Sigmoid colon (tissue), 7 donors: ENCODE data around the gene CACNA1C. TPM values are rescaled to one million over a fixed set of nuclear protein-coding genes. Genes with fewer than 3 reads are reported as not detected.
A peak's percentile ranks its signal among the peaks of the same experiment; 100 is the strongest.

Source experiments
- DNase-seq: peaks from one replicate; pipeline ENCODE4 v3.0.0-alpha.2; 2019
- H3K27ac ChIP-seq, 4 donors: fragments of 200-600 bp; sonication (generic); one replicate each; pipeline ENCODE4 v1.5.1; 2016 to 2019; ENCODE audit warnings: mild to moderate bottlenecking in 1 of 4
- H3K27me3 ChIP-seq, 3 donors: fragments of 200-600 bp; sonication (generic); one replicate each; pipeline ENCODE4 v1.5.1; 2019; ENCODE audit warnings: mild to moderate bottlenecking in 1 of 3
- H3K36me3 ChIP-seq, 4 donors: fragments of 200-600 bp; sonication (generic); one replicate each; pipeline ENCODE4 v1.5.1; 2016 to 2019
- H3K4me1 ChIP-seq, 4 donors: fragments of 200-600 bp; sonication (generic); one replicate each; pipeline ENCODE4 v1.5.1; 2017 to 2019
- H3K4me3 ChIP-seq, 4 donors: fragments of 200-600 bp; sonication (generic); one replicate each; pipeline ENCODE4 v1.5.1; 2017 to 2019; ENCODE audit warnings: mild to moderate bottlenecking in 2 of 4, moderate library complexity in 1 of 4
- H3K9me3 ChIP-seq, 4 donors: fragments of 200-600 bp in 3 of 4; sonication (generic) in 3 of 4; one replicate each; pipeline versions ENCODE4 v1.5.1 to v1.6.1; 2013 to 2019
- EP300 ChIP-seq, 4 donors: sonication (generic); formaldehyde crosslinking; IDR thresholded peaks; one replicate each; pipeline ENCODE4 v1.6.1; 2017; ENCODE audit warnings: antibody characterized with exemption in 4 of 4
- POLR2A ChIP-seq, 2 donors: fragments of 450-650 bp; IDR thresholded peaks; one replicate each; pipeline ENCODE4 v1.6.1; 2016; ENCODE audit warnings: antibody characterized with exemption in 2 of 2, mild to moderate bottlenecking in 2 of 2, moderate library complexity in 2 of 2
- POLR2AphosphoS5 ChIP-seq, 4 donors: sonication (generic); formaldehyde crosslinking; IDR thresholded peaks; one replicate each; pipeline ENCODE4 v1.6.1; 2017; ENCODE audit warnings: antibody characterized with exemption in 4 of 4
- WGBS, 2 donors: extraction: QIAGEN DNeasy Blood & Tissue Kit; methylation state at CpG; one replicate each; pipeline ENCODE4 v1.1.7; 2013; 5-methylcytosine and 5-hydroxymethylcytosine counted together
- intact Hi-C: fragments of 100-400 bp; cut with DNase I; formaldehyde crosslinking; loops from one replicate; pipeline ENCODE4 v1.15.1; 2023
- polyA plus RNA-seq, 3 donors: library from polyadenylated mRNA; stranded (reverse); fragments of 200-250 nt; gene quantifications; one replicate each; pipeline ENCODE4 v1.2.3, GENCODE V29; 2013
- total RNA-seq, 4 donors: library from RNA; depleted of rRNA; stranded (reverse); fragments of >200 nt; gene quantifications; one replicate each; pipeline ENCODE4 v1.1.0, GENCODE V29; 2016
- TF ChIP-seq, protein P1 (sequence below), 4 experiments: fragments of 450-650 bp in 3 of 4; fragments of 200-600 bp in 1 of 4; IDR thresholded peaks; one replicate each; pipeline ENCODE4 v1.5.1; 2016 to 2019; ENCODE audit warnings: antibody characterized with exemption in 4 of 4, mild to moderate bottlenecking in 3 of 4, moderate library complexity in 2 of 4
- donor health status: healthy with polysubstance abuse.
- donor health status: Bipolar disorder and iron deficiency.
- donor health status: healthy.

CACNA1C gene
- total and polyA plus RNA-seq, 7 donors: 0.46 to 213 (median 62.0) TPM

DNA sequence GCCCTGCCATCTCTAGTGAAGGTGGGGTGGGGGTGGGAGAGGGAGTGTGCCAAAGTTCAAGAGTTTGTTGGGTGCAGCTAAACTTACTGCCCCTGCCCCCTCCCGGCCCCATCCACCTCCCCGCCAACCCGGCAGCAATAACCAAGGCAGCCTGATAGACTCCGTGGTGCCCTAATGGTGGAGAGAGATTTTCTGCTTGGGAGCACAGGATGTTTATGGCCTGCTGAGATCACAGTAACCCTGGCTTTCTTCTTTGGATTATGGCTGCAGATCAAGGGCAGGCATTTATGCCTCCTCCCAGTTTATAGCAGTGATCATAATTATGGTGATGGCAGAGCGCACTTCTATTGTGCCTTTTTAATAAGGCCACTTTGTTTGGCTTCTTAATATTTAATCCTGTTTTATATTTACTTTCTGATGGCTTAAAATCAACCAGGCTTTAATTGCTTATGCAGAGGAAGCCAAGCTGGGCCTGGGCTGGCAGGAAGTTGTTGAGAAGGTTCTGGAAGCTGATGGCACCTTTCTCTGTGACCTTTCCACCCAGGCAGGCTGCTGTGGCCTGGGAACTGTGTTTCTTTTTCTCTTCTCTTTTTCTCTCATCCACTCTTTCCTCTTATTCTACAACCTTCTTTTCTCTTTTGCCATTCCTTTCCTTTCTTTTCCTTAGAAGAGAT lies 485.2 kb downstream of the CACNA1C start:
- H3K27ac ChIP-seq: peak overlapping the region in 2 of 4 donors; percentile 61 to 66
- H3K36me3 ChIP-seq: peaks cover 1 to 32% (median 10%) of the 10 kb centered on the region in 4 donors
- no peak overlapping the region for H3K4me3 ChIP-seq
- H3K4me1 ChIP-seq: peaks cover 0 to 17% (median 7%) of the 10 kb centered on the region in 4 donors
- no peak for DNase-seq
- H3K9me3 ChIP-seq: no peaks in the 10 kb centered on the region
- 23 to 75% methylated on average over 5 of the region's 5 CpGs for WGBS, 2 donors
- TF ChIP-seq POLR2A (IDR thresholded peaks at IDR 0.05) (no peak), POLR2AphosphoS5 (IDR thresholded peaks at IDR 0.05) (peak in 2 of 4 donors; percentile 34 to 41), EP300 (IDR thresholded peaks at IDR 0.05) (peak in 1 of 4 donors; percentile 39)
- intact Hi-C loops: no loop called here
- no peaks in the 10 kb centered on the region for H3K27me3 ChIP-seq

DNA sequence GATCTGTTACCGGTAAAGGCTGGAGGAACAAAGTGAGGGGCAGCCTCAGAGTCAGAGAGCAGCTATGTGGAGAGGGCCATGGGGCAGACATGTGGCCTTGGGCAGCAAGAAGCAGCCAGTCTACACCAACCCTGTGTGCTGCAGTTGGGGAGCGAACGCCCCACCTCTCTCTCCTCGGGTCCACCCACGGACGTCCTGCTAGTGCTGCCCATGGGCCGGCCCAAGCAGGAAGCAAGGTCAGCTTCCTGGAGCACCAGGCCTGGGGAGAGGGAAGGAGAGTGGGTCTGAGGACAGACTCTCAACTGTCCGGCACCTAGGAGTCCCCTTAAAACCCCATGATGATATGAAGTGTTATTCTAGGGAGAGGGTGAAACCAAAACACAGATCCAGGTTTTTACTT lies 487.2 kb downstream of the CACNA1C start:
- no peak for DNase-seq
- peak overlapping the region in 1 of 4 donors; percentile 2 for H3K27ac ChIP-seq

DNA sequence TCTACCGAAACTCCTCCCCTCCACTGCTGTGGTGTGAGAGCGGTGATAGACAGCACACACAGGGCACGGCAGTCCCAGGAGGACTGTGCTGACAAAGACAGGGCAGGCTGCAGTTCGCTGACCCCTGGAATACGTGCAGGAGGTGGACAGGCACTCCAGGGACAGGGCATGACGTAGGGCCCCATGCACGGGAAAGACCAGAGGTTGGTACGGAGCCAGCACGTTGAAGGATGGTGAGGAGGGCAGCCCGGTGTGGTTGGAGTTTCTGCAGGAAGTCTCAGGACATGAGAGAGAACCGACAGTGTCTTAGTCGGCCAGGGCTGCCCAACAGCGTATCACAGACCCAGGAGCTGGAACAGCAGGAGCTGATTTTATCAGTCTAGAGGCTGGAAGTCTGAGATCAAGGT lies 487.8 kb downstream of the CACNA1C start:
- Histone ChIP-seq H3K9me3 (no peaks in the 10 kb centered on the region), H3K27me3 (no peaks in the 10 kb centered on the region), H3K4me3 (no peak overlapping the region), H3K4me1 (peaks cover 0 to 17% (median 7%) of the 10 kb centered on the region in 4 donors), H3K27ac (peak overlapping the region in 1 of 4 donors; percentile 2), H3K36me3 (peaks cover 0 to 50% (median 10%) of the 10 kb centered on the region in 4 donors)
- TF ChIP-seq, protein P1, sequence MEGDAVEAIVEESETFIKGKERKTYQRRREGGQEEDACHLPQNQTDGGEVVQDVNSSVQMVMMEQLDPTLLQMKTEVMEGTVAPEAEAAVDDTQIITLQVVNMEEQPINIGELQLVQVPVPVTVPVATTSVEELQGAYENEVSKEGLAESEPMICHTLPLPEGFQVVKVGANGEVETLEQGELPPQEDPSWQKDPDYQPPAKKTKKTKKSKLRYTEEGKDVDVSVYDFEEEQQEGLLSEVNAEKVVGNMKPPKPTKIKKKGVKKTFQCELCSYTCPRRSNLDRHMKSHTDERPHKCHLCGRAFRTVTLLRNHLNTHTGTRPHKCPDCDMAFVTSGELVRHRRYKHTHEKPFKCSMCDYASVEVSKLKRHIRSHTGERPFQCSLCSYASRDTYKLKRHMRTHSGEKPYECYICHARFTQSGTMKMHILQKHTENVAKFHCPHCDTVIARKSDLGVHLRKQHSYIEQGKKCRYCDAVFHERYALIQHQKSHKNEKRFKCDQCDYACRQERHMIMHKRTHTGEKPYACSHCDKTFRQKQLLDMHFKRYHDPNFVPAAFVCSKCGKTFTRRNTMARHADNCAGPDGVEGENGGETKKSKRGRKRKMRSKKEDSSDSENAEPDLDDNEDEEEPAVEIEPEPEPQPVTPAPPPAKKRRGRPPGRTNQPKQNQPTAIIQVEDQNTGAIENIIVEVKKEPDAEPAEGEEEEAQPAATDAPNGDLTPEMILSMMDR (IDR thresholded peaks at IDR 0.05): no peak
- TF ChIP-seq POLR2A (IDR thresholded peaks at IDR 0.05): no peak
- TF ChIP-seq POLR2AphosphoS5 (IDR thresholded peaks at IDR 0.05): no peak
- no peak for TF ChIP-seq EP300 (IDR thresholded peaks at IDR 0.05)
- intact Hi-C loops: no loop called here
- WGBS, 2 donors: 86 to 92% methylated on average over 13 of the region's 13 CpGs
- peak; percentile 74 for DNase-seq

More for the DNA sequence above, 487.2 kb downstream of the CACNA1C start:
- Histone ChIP-seq H3K27me3 (no peaks in the 10 kb centered on the region), H3K4me3 (no peak overlapping the region), H3K4me1 (peaks cover 0 to 17% (median 7%) of the 10 kb centered on the region in 4 donors), H3K36me3 (peaks cover 0 to 44% (median 10%) of the 10 kb centered on the region in 4 donors), H3K9me3 (no peaks in the 10 kb centered on the region)
- intact Hi-C loops: no loop called here
- WGBS, 2 donors: 87 to 90% methylated on average over 8 of the region's 8 CpGs
- TF ChIP-seq EP300 (IDR thresholded peaks at IDR 0.05): no peak
- TF ChIP-seq POLR2A (IDR thresholded peaks at IDR 0.05): no peak
- TF ChIP-seq, protein P1 (IDR thresholded peaks at IDR 0.05): no peak
- no peak for TF ChIP-seq POLR2AphosphoS5 (IDR thresholded peaks at IDR 0.05)

DNA sequence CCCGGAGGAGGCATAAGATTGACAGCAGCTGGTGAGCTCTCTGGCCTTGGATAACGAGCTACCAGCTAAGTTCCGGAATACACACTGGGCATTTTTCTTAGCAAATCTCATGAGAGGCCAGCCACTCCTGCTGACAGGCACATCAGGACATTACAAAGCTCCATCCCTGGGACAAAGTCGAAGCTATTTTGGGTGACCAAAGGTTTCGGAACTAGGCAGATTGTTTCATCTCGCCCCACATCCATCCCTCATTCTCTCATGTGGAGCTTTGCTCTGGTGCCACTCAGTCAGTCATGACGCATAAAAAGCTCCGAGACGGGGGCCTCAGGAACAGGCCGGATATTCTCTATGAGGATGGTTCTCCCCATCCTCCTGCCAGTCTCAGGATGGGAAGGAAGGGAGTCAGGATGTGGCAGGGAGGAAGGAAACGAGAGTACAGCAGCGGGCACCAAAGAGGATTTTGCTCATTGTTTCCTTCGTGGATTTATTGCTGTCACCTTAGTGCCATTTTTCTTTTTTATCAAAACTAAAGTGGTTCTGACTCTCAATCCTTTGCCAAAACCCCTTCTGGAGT lies 488.9 kb downstream of the CACNA1C start:
- DNase-seq: no peak
- H3K36me3 ChIP-seq: peaks cover 7 to 56% (median 10%) of the 10 kb centered on the region in 4 donors
- no peak overlapping the region for H3K4me3 ChIP-seq
- H3K27ac ChIP-seq: no peak overlapping the region
- no peaks in the 10 kb centered on the region for H3K9me3 ChIP-seq
- TF ChIP-seq, protein P1 (IDR thresholded peaks at IDR 0.05): no peak
- TF ChIP-seq POLR2A (IDR thresholded peaks at IDR 0.05): no peak
- no peak for TF ChIP-seq POLR2AphosphoS5 (IDR thresholded peaks at IDR 0.05)
- TF ChIP-seq EP300 (IDR thresholded peaks at IDR 0.05): no peak
- WGBS, 2 donors: 89 to 92% methylated on average over 13 of the region's 13 CpGs
- no peaks in the 10 kb centered on the region for H3K27me3 ChIP-seq
- intact Hi-C loops: no loop called here
- H3K4me1 ChIP-seq: peaks cover 0 to 14% (median 7%) of the 10 kb centered on the region in 4 donors

DNA sequence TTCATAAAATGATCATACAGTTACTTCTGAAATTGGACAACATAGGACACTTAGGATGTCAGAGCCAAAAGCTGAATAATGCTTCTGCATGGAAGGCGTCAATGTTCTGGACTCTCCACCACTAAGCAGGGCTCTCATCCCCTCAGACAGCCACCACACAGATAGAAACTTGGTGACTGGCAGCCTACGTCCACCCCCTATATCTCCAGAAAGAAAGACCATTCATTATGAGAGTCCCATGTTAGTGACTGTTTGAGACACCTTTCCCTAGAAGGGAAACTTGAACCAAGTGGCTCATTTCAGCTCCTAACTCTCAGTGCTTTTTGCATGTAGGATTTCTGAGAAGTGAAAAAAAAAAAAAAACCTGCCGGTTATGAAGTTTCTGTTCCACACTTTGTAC lies 491.0 kb downstream of the CACNA1C start:
- Histone ChIP-seq H3K4me3 (no peak overlapping the region), H3K36me3 (peaks cover 7 to 68% (median 11%) of the 10 kb centered on the region in 4 donors), H3K27ac (no peak overlapping the region), H3K9me3 (no peaks in the 10 kb centered on the region), H3K27me3 (no peaks in the 10 kb centered on the region), H3K4me1 (no peaks in the 10 kb centered on the region)
- intact Hi-C loops: no loop called here
- WGBS, 2 donors: 74 to 84% methylated on average over 3 of the region's 3 CpGs
- TF ChIP-seq POLR2A (IDR thresholded peaks at IDR 0.05) (no peak), EP300 (IDR thresholded peaks at IDR 0.05) (no peak), POLR2AphosphoS5 (IDR thresholded peaks at IDR 0.05) (no peak)
- TF ChIP-seq, protein P1 (IDR thresholded peaks at IDR 0.05): no peak
- no peak for DNase-seq
